VCaP (cell line): Measurements from ENCODE around the gene PITPNM1.
"Not testable (repeated sequence)": the region's sequence is repeated elsewhere in the genome, so short reads cannot be mapped to it uniquely, and the experiment has no call there.

Experiments used
- H3K27ac ChIP-seq: fragments of 450-650 bp; 2 replicates; pipeline ENCODE4 v1.5.1; 2017
- TF ChIP-seq, protein P1 (sequence below): fragments of 450-650 bp; conservative IDR thresholded peaks from 2 replicates; pipeline ENCODE4 v1.5.1; 2017; ENCODE audit warnings: mild to moderate bottlenecking, moderate library complexity

Gene PITPNM1

DNA sequence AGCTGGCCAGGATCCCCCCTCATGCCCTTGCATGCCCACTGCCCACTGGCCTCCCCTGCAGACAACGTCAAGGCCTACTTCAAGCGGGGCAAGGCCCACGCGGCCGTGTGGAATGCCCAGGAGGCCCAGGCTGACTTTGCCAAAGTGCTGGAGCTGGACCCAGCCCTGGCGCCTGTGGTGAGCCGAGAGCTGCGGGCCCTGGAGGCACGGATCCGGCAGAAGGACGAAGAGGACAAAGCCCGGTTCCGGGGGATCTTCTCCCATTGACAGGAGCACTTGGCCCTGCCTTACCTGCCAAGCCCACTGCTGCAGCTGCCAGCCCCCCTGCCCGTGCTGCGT is 14.5 kb downstream of the PITPNM1 start:
- H3K27ac ChIP-seq = no peak overlapping the region
- TF ChIP-seq, protein P1, sequence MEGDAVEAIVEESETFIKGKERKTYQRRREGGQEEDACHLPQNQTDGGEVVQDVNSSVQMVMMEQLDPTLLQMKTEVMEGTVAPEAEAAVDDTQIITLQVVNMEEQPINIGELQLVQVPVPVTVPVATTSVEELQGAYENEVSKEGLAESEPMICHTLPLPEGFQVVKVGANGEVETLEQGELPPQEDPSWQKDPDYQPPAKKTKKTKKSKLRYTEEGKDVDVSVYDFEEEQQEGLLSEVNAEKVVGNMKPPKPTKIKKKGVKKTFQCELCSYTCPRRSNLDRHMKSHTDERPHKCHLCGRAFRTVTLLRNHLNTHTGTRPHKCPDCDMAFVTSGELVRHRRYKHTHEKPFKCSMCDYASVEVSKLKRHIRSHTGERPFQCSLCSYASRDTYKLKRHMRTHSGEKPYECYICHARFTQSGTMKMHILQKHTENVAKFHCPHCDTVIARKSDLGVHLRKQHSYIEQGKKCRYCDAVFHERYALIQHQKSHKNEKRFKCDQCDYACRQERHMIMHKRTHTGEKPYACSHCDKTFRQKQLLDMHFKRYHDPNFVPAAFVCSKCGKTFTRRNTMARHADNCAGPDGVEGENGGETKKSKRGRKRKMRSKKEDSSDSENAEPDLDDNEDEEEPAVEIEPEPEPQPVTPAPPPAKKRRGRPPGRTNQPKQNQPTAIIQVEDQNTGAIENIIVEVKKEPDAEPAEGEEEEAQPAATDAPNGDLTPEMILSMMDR = no peak

GRCh38 chr11:67489885-67490726 is 15.1 kb downstream of the PITPNM1 start:
- TF ChIP-seq, protein P1 = no peak
- no peak overlapping the region for H3K27ac ChIP-seq

- TF ChIP-seq, protein P1 = no peak
- H3K27ac ChIP-seq = no peak overlapping the region
Observed at GRCh38 chr11:67489203-67489884, 15.8 kb downstream of the PITPNM1 start.

DNA sequence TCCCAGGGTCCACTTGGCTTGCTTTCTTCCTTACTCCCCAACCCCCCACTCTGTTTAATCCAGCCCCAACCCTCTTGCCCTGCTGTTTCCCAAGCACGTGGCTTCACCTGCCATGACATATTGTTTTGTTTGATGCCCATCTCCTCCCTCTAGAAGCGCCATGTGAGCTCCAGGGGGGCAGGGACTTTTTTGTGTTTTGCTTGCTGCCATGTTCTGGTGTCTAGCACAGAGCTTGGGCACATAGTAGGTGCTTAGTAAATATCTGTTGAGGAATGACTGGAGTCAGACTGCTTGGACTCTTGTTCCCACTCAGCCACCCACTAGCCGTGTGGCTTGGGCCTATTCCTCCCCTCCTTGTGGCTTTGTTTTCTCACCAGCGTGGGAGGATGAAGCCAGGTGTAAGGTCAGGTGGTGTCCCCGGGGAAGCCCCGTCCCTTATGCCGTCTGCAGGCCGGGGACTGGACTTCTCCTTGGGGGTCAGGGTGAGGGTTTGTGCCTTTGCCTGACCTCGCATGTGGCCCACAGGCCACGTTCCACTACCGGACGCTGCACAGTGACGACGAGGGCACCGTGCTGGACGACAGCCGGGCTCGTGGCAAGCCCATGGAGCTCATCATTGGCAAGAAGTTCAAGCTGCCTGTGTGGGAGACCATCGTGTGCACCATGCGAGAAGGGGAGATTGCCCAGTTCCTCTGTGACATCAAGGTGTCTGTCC is 18.5 kb downstream of the PITPNM1 start:
- TF ChIP-seq, protein P1 = no peak
- no peak overlapping the region for H3K27ac ChIP-seq

DNA sequence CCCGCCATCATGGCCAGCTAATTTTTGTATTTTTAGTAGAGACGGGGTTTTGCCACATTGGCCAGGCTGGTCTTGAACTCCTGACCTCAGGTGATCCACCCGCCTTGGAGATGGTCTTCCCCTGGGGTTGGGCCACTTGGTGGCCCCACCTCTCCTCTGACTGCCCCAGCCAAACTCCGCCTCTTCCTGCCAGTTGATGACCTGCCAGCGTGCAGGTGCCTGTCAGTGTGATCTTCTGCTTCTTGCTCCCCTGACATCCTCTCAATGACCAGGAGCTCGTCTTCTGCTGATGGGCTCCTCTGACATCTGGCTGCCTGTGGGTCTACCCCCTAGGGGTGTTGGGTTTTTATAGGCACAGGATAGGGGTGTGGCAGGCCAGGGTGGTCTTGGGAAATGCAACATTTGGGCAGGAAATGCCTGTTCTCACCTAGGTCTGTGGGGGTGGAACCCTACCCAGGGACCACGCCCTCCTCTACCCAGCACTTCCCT is 19.2 kb downstream of the PITPNM1 start:
- H3K27ac ChIP-seq = not testable (repeated sequence)

DNA sequence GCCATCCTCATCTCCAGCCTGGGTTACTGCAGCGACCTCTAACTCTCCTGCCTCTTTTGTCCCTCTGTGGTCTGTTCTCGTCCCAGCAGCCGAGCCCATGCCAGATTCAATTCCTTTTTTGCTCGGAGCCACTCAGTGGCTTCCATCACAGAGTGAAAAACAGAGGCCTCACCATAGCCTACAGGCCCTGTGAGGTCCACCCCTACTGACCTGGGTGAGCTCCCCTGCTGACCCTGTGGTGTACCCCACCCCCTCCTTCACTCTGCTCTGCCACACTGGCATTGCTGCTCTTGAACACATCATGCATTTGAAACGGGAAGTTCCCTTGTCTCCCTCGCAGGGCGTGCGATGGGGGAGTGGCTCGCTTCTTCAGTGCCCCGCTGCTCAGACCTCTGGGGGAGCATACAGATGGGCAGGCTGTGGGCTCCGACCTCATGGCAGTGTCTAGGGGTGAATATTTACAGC is 20.3 kb downstream of the PITPNM1 start:
- no peak overlapping the region for H3K27ac ChIP-seq
- TF ChIP-seq, protein P1 = no peak

GRCh38 chr11:67483831-67484665 is 21.1 kb downstream of the PITPNM1 start:
- TF ChIP-seq, protein P1 = no peak
- H3K27ac ChIP-seq = peak overlapping the region; percentile 83; the same call in 1 of the 2 replicates
